ENCODE measurements around the gene BCL2.

Gene BCL2

GRCh38 chr18:63155169-63155852, 164.3 kb downstream of the BCL2 start:
- peak; percentile 50 to 61 for ATAC-seq

- ATAC-seq: peak; percentile 9 to 10
Observed at GRCh38 chr18:63154350-63155152, 165.0 kb downstream of the BCL2 start.

GRCh38 chr18:63152791-63153190, 166.8 kb downstream of the BCL2 start:
- peak; percentile 47 to 54 for ATAC-seq

GRCh38 chr18:63152096-63152495, 167.5 kb downstream of the BCL2 start:
- ATAC-seq: no peak

GRCh38 chr18:63151539-63151938, 168.0 kb downstream of the BCL2 start:
- no peak for ATAC-seq

GRCh38 chr18:63150942-63151421, 168.6 kb downstream of the BCL2 start:
- ATAC-seq: no peak

GRCh38 chr18:63150326-63150725, 169.2 kb downstream of the BCL2 start:
- ATAC-seq: no peak

GRCh38 chr18:63149302-63149587, 170.3 kb downstream of the BCL2 start:
- no peak for ATAC-seq

- no peak for ATAC-seq
Observed at GRCh38 chr18:63148449-63149301, 170.9 kb downstream of the BCL2 start.

- no peak for ATAC-seq
Observed at GRCh38 chr18:63147973-63148372, 171.6 kb downstream of the BCL2 start.

- no peak for ATAC-seq
Observed at GRCh38 chr18:63146828-63147409, 172.7 kb downstream of the BCL2 start.

GRCh38 chr18:63145851-63146555, 173.6 kb downstream of the BCL2 start:
- no peak for ATAC-seq

GRCh38 chr18:63145166-63145850, 174.3 kb downstream of the BCL2 start:
- ATAC-seq: no peak

GRCh38 chr18:63144748-63145147, 174.8 kb downstream of the BCL2 start:
- no peak for ATAC-seq

- ATAC-seq: no peak
Observed at GRCh38 chr18:63143330-63143771, 176.2 kb downstream of the BCL2 start.

- ATAC-seq: no peak
Observed at GRCh38 chr18:63142594-63143225, 176.9 kb downstream of the BCL2 start.

GRCh38 chr18:63141778-63142176, 177.8 kb downstream of the BCL2 start:
- ATAC-seq: no peak

- ATAC-seq: no peak
Observed at GRCh38 chr18:63140997-63141777, 178.4 kb downstream of the BCL2 start.

GRCh38 chr18:63140038-63140450, 179.5 kb downstream of the BCL2 start:
- ATAC-seq: peak in 1 of 2 donors; percentile 39

Measured in activated CD4-positive, CD25-positive, alpha-beta regulatory T cell treated with anti-CD3 and anti-CD28 coated beads, Interleukin-2, amount 50 U/mL, for 24 hours (primary cell).